NT2/D1 (cell line): ENCODE results near the gene KAT7.
"Not testable (repeated sequence)": the region's sequence is repeated elsewhere in the genome, so short reads cannot be mapped to it uniquely, and the experiment has no call there.

ENCODE experiments used
- SUZ12 ChIP-seq: IDR thresholded peaks from 2 replicates; pipeline ENCODE4 v1.6.1; 2011; ENCODE audit not compliant: insufficient read length, insufficient read depth; ENCODE audit errors: extremely low read depth
- YY1 ChIP-seq: IDR thresholded peaks from 2 replicates; pipeline ENCODE4 v1.6.1; 2011; ENCODE audit not compliant: insufficient read length, insufficient read depth
- ZNF274 ChIP-seq: IDR thresholded peaks from 2 replicates; pipeline ENCODE4 v1.6.1; 2011; ENCODE audit warnings: mild to moderate bottlenecking, low read depth, low read length

DNA sequence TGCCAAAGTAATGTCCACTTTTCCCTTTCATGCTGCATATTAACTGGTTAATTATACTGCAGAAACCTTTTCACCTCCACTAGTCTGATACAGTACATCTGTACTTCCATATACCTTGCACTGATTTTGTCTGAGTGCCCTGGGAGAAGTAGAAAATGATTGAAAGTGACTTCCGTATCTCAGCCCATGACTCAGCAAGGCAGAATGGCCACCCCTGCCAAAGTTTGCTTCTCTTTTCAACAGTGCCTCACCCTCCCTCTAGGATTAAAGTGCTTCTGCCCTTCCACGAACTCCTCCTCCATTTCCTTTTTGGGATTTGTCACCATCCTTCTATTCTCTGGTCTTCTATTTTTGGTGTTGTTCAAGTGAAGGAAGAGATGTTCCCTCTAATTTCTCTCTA, 39.8 kb downstream of the KAT7 start:
- not testable (repeated sequence) for TF ChIP-seq ZNF274, SUZ12, YY1
